Choroid plexus epithelial cell (primary cell): ENCODE data around the gene JAKMIP2.

Experiments
- DNase-seq: peaks from one replicate; pipeline ENCODE4 v3.0.0-alpha.2; 2010; ENCODE audit warnings: low read depth
- H3K4me3 ChIP-seq: 2 replicates; pipeline ENCODE4 v1.5.1; 2011; ENCODE audit warnings: low read depth, mild to moderate bottlenecking, control low read depth, low read length, moderate library complexity
- TF ChIP-seq, protein P1 (sequence below): conservative IDR thresholded peaks from 2 replicates; pipeline ENCODE4 v1.5.1; 2011; ENCODE audit warnings: low read depth, mild to moderate bottlenecking, control low read depth, inconsistent platforms, low read length, moderate library complexity

The JAKMIP2 gene

DNA sequence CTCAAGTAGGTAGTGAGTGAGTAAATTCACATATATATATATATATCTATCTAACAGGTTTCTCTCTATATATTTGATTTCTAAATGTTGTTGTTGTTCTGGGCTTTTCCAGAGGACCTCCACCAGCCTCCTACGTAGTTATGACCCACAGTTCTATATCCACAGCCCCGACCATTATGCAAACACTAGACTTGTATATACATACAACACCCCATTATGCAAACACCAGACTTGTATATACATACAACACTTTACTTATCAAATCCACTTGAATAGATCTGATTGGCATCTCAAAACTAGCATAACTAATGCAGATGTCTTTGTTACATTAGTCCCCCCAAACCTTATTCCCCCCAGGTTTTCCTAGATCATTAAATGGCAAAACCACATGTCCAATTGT, 108.7 kb downstream of the JAKMIP2 start:
- TF ChIP-seq, protein P1, sequence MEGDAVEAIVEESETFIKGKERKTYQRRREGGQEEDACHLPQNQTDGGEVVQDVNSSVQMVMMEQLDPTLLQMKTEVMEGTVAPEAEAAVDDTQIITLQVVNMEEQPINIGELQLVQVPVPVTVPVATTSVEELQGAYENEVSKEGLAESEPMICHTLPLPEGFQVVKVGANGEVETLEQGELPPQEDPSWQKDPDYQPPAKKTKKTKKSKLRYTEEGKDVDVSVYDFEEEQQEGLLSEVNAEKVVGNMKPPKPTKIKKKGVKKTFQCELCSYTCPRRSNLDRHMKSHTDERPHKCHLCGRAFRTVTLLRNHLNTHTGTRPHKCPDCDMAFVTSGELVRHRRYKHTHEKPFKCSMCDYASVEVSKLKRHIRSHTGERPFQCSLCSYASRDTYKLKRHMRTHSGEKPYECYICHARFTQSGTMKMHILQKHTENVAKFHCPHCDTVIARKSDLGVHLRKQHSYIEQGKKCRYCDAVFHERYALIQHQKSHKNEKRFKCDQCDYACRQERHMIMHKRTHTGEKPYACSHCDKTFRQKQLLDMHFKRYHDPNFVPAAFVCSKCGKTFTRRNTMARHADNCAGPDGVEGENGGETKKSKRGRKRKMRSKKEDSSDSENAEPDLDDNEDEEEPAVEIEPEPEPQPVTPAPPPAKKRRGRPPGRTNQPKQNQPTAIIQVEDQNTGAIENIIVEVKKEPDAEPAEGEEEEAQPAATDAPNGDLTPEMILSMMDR = no peak
- H3K4me3 ChIP-seq = no peak overlapping the region
- DNase-seq = no peak

DNA sequence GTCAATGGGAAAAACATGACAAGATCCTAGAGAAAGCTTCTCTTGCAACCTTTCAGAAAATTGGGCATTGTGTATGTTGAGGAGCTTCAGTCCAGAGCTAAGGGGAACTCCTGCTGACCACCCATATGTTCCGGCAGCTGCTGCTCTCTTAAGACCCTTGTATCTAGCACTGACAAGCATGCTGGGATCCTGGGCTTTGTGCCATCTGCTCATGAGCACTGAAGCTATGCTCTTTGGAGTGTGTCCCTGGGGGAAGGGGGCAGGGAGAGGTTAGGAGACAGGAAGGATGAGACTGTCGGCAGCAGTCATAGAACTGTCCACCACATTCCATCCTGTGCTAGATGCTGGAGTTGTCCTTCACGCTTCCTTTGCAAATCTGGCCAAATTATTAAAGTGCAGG, 109.3 kb downstream of the JAKMIP2 start:
- H3K4me3 ChIP-seq = no peak overlapping the region
- TF ChIP-seq, protein P1 = no peak
- peak; percentile 39 for DNase-seq

DNA sequence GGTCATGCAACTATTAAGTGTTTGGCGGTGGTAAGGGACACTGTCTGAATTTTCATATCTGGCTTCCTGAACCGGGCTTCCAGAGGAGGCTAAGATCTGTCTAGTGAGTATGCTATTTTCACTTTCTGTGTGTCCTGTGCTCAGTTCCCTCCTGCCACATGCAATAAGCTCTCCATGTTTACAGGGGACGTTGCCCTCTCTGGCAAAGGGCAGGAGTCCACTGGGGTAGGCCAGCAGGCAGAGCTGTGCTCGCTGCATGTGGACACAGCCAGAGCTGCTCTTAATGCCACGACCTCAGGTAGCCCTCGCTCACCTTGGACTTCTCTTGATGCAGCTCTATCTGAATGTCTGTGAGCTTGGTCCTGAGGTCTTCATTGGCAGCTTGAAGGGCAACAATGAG, 111.2 kb downstream of the JAKMIP2 start:
- TF ChIP-seq, protein P1 = no peak
- no peak for DNase-seq
- no peak overlapping the region for H3K4me3 ChIP-seq

DNA sequence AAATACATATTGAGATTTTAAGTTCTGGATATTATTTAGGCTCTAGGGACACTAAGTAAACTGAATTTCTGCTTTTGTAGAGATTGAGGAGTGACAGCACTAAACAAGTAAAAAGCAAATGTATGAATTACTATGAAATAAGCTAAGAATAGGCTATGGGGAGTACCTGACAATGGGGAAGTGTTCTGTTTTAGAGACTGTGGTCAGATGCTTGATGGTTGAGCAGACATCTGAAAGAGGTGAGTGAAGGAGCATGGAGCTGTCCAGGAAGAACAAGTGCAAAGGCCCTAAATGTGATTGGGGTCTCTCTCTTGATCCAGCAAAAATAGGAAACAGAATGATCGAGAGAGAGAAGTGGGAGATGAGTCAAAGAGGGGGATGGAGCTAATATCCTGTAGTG, 111.7 kb downstream of the JAKMIP2 start:
- TF ChIP-seq, protein P1 = no peak
- no peak for DNase-seq
- H3K4me3 ChIP-seq = no peak overlapping the region

DNA sequence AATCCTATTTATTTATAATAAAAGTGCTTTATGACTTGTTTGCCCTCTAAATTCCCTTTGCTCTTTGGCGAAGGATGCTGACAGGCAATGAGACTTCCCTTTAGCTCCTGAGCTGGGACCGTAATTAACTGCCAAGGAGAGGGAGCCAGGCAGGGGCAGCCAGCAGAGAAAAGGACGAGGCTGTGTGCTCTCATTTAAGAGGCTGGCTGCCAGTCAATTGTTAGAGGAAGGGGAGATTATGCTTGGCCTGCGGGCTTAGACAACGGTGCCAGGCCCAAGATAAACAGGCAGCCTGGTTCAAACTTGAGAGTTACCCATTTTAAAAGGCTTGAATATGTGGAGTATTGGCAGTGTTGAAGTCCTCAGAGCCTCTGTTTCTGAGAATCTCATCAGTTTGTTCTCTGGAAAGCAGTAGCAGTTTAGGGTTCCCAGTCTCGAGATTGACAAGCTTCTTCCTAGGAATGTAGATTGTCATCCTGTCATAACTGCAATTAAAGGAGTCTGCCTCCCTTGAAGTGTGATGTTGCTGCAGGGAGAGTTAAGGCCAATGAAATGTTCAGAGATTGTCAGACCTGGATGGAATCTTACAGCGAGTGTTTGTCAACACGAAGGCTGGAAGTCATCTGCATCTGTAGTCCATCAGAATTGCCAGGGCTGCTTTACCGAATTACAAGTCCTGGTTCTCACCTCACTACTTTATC, 113.2 kb downstream of the JAKMIP2 start:
- no peak for DNase-seq
- TF ChIP-seq, protein P1 = no peak
- no peak overlapping the region for H3K4me3 ChIP-seq

DNA sequence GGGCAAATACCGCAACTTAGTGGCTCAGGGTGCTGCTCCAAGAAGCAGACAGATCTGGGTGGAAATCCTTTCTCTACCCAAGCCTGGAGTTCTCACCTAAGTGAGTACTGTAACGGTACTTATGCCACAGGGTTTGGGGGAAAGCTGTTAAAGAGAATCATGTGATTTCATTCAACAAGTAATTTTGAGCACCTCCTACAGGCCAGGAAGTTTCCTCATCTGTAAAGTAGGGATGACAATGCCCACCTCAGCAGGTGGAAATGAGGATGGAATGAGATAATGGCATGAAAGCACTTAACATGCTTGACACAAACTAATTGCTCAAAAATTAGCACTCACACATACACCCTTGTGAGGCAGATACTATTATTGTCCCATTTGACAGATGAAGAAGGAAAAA, 114.1 kb downstream of the JAKMIP2 start:
- no peak for DNase-seq
- TF ChIP-seq, protein P1 = no peak
- H3K4me3 ChIP-seq = no peak overlapping the region

DNA sequence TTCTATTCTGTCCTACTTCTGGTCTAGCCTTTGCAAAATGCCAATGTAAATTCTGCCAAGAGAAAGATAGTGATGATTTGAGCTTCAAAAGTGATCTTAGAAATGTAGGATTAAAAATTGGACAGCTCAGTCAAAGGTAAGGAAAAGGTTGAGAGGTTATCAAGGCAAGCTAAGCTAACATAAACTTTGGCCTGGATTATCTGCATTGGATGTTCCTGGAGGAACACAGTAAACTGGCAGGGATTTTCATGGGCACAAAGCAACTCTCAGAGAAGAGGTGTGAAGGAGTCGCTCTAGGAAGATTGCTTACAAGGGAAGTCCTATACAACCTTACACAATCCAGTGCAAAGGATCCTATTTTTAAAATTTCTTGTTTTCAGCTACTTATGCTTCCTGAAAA, 115.2 kb downstream of the JAKMIP2 start:
- no peak overlapping the region for H3K4me3 ChIP-seq
- TF ChIP-seq, protein P1 = no peak
- DNase-seq = no peak
